Frontal cortex (tissue), 4 donors: ENCODE results near the gene MBD2. TPM values are rescaled to one million over a fixed set of nuclear protein-coding genes. Genes with fewer than 3 reads are reported as not detected.
"Not testable (repeated sequence)": the region's sequence is repeated elsewhere in the genome, so short reads cannot be mapped to it uniquely, and the experiment has no call there.

Experiments
- DNase-seq, 2 donors: peaks; one replicate each; pipeline ENCODE4 v3.0.0; 2012; ENCODE audit warnings: low spot score in 2 of 2
- FAIRE-seq: peaks from 2 replicates; lab custom pipeline; 2012; peaks lifted over from hg19 to GRCh38; lab: Jason Lieb, UNC
- total RNA-seq: library from RNA; depleted of rRNA; stranded (reverse); fragments of >200 nt; gene quantifications from one replicate; pipeline ENCODE4 v1.2.3, GENCODE V29; 2014
- donor health status: control.
- donor health status: control.
- donor health status: control.

Gene MBD2
- total RNA-seq, 1 donor from 2014 or later, result 18.3 TPM

DNA sequence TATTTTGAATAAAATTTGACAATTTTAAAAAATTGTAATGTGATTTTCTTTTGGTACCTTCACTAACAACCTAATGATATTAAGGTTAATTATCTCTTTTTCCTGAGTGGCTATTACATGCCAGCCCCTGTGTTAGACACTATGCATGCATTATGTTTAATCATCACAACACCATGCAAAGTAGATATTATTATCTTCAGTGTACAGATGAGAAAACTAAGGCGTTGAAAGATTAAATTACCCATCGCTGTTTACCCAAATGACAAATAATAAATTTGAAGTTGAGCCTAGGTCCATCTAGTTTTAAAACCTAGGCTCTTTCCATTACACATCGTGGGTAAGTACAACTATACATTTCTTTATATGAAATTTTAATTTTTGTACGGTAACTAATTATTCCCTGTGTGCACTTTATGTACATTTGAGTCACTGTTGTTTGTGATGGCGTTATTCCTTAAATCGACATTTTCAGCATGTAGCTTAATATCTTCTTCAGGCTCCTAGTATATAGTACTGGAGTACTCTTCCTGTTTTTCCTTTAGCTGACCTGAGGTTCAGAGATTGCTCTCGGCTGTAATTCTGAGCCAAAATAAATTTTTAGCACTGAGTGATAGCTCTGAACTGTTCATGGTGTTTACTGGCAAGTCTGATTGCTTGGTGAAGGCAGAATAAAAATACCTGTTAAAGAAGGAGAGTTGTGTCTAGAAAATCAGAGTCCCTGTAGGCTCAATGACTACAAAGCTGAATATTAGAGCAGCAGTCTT, 13.9 kb upstream of the MBD2 start:
- FAIRE-seq, result no peak
- no peak for DNase-seq

DNA sequence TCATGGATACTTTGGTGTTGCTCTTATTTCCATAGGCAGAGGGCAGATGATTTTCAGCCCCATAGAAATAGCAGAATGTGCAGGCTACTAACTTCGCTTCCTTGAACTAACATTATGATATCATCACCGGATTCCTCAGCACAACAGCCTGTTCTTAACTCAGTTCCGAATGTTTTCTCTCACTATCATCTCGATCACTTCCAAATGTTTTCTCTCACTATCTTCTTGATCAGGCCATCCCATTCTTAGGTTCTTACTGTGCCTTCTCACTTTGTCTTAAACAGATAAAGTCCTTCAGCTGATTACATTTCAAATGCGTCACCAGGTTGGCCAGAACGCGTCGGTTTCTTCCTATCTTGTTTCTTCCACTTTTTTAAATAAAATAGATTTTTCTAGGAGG, 11.4 kb upstream of the MBD2 start:
- FAIRE-seq (no peak), DNase-seq (no peak)

DNA sequence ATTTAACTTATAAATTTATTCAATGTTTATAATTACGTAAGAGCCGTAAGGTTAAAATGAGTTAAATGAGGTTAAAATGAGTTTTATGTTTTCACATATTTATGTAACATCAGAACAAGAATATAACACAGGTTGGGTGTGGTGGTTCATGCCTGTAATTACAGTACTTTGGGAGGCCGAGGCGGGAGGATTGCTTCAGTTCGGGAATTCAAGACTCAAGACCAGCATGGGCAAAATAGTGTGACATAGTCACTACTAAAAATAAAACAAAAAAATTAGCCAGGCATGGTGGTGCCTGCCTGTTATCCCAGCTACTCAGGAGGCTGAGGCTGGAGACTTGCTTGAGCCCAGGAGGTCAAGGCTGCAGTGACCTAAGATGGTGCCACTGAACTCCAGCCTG, 9.3 kb upstream of the MBD2 start:
- no peak for FAIRE-seq
- DNase-seq, result no peak

DNA sequence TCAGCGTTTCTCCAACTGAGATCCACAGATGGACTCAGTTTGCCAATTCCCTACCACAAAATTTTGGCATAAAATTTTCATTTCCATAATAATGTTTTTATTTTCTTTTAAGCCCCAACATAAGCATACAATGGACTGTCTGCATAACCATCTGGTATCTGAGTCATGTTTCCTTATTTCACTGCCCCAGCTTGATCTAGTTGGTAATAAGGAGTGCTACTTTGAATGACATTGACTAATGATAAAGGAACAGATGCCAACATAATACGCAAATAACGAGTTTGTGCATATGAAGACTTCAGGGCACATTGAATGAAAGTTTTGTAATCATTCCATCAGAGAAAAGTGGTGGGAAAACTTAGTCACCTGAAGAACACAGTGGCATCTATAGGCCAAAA, 8.8 kb upstream of the MBD2 start:
- FAIRE-seq (no peak), DNase-seq (no peak)

DNA sequence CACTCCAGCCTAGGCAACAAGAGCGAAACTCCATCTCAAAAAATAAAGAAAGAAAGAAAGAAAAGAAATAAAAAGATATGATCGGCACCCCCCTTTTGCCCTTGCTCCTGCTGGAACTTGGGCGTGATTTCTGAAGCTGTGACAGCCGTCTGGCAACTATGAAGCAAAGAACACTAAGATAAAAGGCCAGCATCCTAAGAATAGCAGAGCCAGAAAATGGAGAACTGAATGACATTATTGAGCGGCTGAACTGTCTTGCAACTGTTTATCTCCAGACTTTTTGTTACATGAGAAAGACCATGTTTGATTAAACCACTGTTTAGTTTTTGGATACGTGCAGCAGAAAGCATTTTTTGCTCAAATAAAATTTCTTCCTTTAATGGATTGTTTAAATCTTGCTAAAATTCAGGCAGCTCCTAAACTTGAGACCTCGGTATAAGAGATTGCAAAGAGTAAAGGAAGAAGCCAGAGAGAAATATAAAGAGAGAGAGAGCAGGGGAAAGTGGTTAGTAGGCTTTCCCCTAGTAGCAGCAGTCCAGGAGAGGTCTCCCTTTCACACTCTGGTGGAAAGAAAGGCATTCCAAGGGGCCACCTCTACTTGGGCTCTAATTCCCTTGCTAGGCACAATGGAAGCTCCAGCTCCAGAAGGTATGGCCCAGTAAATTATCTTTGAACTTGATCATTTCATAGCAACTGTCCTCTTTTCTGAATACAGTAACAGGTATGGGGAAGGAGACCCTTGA, 8.2 kb upstream of the MBD2 start:
- DNase-seq, result no peak
- FAIRE-seq, result no peak

DNA sequence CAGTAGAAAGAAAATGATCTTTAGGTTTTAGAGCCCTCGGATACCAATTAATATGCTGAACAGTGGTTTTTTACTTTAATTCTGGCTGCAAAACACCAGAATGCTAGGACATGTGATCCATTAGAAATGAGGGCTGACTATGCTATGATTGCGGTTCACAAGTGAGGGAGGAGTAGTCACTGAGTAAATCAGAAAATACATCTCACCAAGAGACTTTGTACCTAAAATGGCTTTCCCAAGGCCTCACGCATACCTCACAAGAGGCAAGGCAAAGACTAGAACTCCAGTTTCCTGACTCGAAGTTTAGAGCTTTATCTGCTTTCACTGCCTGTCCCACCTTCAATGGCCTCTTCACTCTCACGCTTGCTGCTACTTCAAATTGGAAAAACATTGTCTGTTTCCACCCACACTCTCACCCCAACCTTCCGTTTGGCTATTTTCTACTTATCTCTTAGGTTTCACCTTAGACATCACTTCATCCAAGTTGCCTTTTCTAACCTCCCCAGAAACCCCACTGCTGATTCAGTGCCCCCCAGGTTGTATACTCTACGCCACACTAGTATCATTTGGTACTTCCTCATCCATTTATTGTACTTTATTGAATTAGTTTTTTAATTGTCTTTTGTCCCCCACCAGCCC, 5.1 kb upstream of the MBD2 start:
- no peak for FAIRE-seq
- DNase-seq, result no peak

DNA sequence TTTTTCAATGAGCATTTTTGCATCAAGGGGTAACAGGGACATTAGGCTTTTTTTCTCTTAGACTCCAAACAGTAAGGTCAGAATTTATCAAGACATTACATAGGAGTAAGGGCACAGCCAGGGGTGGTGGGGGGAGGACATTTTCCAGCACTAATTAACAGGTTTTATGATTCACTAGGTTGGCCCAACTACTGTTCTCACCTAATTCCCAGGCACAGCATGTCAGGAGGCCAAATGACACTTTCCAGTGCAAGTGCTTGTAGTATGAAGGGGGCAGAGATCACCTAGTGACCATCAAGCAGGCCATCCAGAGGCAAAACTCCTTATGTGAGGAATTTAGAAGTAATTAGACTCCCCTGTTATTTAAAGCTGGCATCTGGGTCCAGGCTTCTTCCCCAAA, 3.9 kb upstream of the MBD2 start:
- FAIRE-seq (no peak), DNase-seq (no peak)

DNA sequence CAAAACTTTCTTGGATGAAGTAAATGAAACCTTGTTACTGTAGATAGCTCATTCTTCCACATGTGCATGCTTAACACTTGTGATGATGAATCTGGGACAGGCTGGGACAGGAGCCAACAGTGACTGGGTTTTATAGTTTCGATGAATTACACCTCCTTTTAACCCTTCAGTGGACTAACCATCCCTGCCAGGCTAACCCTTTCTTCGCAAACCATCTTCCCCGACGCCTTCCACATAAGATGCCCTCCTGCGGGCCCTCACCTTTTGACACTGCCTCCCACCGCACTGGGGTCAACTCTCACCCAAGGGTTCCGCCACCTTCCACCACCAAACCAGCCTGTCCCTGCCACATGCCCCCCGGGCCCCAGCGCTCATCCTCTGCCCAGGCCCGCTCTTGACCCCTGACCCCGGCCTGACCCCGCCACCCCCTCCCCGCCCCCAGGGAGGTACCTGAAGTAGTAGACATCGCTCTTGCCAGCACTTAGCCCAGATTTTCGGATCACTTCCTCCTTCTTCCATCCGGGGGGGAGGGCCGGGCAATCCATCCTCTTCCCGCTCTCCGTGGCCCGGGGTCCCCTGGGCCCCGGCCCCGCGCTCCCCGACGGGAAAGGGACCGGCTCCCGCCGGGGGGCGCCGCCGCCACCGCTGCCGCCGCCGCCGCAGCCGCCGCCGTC, 764 bp downstream of the MBD2 start:
- DNase-seq (peak in 1 of 2 donors; percentile 22), FAIRE-seq (no peak)

DNA sequence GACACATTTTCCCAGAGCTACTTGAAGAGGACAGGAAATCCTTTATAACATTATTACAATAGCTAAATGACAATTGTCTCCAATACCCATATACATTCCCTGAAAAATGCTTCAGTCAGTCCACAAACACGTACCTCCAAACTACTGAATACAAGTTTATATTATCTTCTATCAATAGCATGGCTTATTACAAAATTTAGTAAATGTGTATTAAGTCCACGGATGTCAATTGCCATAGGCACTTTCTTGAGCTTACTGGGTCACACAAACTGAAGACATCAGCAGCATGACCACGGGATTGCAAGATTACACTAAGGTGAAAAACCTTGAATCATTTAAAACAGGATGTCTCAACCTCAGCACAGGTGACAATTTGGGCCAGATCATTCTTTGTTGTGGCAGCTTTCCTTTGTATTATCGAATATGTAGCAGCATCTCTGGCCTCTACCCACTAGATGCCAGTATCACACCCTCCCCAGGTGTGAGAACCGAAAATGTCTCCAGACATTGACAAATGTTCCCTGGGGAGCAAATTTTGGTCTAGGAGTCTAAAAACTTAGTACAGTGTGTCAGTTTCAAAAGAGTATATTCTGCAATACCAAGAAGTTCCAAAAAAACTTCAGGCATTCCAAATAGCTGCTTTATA, 1.4 kb downstream of the MBD2 start:
- no peak for FAIRE-seq

DNA sequence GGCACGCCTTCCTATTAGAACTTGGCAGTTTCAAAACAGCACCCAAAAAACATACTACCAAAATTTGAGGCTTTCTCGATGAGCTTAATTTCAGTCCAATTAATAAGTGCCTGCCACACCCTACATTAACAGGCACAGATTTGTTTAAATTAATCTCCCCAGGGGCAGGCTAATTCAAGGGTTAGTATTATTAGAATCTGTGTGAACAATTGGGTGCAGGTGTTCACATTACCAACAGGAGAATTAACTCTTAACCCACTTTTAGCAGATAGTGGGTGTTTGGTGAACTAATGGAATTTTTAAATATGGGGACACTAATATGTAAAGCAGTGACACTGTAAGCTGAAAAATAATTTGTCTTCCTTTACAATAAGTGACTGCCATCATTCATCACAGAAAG, 4.1 kb downstream of the MBD2 start:
- FAIRE-seq (no peak), DNase-seq (no peak)

More for the DNA sequence above, 1.4 kb downstream of the MBD2 start:
- DNase-seq, result no peak

DNA sequence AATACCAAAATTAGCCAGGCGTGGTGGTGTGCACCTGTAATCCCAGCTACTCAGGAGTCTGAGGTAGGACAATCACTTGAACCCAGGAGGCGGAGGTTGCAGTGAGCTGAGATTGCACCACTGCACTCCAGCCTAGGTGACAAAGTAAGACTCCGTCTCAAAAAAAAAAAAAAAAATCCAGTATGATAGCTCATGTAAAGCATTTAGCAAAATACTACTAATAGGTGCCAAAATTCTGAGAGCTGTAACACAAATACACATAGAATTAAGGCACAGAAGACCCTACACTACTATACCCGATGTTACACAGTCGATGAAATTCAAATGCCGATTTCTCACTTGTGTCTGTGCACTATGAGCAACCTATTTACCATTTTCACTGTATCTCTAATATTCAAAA, 5.7 kb downstream of the MBD2 start:
- FAIRE-seq, DNase-seq: not testable (repeated sequence)

DNA sequence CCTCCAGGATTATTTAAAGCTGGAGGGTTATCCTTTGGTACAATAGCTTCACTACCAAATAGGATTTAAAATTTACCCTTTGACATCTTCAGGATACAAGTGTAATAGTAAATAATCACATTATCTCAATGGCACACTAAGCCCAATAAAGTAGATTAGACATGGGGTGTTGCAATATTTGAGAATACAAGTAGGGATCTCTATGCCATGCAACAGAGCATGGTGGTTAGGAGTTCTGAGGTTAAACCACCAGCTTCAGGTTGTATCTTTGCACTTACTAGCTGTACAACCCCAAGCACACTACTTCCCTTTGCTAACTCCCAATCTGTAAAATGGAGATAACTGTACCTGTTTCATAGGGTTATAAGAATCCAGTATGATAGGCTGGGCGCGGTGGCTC, 6.2 kb downstream of the MBD2 start:
- DNase-seq, result no peak
- FAIRE-seq, result no peak

DNA sequence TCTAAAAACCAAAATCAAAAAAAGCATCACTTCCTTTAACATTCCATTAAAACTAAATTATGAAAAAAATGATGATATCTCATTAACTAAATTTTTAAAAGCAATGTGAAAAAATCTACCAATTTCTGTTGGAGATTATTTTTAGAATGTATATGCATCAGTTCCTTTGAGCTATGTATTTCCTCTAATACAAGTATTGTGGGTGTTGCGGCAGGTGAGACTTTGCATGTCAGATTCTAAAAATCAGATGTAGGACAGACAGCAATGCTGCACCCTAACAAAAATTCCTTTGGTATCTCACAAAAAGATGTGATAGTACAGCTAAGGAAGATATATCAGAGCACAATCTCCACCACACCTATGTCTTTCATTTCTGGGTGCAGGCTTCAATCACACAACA, 6.8 kb downstream of the MBD2 start:
- FAIRE-seq, result no peak
- DNase-seq, result no peak

DNA sequence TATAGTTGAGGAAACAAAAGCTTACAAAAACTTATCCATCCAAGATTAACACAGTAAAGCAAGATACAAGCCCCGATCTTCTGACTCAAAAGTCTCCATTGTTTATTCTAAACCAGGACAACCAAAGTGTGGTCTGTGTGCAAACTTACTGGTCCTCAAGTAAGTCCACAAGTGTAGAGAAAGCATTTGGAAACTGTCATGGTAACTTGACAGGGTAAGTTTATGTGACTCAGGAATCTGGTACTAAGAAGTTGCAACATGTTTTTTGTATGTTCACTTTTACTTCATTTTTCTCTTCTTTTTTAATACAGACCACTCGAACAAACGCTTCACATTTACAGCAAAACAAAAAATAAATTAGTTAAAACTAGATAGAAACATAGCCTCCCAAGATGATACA, 9.4 kb downstream of the MBD2 start:
- DNase-seq (no peak), FAIRE-seq (no peak)

DNA sequence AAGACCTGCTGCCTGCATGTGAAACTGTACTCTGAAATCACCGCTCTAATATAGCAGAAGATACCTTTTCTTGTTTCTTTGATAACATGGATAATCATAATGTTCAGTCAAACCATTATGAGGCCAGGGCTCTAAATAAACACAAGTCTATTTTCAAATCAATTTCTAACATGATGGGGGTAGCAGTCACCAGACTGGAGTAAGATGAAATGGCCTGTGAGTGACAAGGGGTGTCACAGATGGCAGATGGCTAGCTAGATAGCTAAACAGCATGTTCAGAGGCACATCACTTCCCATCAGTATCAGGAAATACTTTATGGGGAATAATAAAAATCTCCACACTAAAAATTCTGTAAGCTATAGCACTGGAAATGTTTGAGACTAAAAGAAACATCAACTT, 14.0 kb downstream of the MBD2 start:
- no peak for FAIRE-seq

DNA sequence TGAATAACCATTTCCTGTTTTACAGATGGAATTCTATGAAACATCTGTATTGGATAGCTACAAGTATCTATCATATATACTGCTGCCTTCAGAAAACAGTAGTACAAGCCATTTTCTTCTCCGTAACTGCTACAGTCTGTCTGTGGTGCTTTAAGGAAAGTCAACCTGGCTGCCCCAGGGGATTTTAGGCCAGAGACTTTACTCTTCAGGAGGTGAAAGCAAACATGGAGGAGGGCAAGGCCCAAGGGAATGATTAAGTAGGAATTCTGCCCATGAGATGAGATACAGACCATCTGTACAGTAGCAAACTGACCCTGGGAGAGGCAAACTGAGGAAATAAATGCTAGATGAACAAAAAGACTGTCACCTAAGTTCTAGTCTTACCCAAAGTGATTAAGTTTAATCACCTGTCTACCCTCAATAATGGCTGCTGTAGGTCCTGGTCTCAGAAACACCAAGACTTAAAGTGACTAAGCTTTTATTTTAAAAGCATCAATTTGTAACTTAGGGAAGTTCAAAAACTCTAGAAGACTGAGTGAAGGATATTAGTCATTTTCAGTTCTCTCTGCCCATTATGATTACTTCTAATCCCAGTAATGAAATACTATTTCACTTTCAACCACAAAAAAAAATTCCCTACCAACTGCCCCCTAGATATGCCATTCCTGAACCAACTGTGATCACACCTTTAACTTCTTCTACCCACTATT, 14.8 kb downstream of the MBD2 start:
- FAIRE-seq (no peak), DNase-seq (no peak)

More for the DNA sequence above, 14.0 kb downstream of the MBD2 start:
- DNase-seq, result no peak

DNA sequence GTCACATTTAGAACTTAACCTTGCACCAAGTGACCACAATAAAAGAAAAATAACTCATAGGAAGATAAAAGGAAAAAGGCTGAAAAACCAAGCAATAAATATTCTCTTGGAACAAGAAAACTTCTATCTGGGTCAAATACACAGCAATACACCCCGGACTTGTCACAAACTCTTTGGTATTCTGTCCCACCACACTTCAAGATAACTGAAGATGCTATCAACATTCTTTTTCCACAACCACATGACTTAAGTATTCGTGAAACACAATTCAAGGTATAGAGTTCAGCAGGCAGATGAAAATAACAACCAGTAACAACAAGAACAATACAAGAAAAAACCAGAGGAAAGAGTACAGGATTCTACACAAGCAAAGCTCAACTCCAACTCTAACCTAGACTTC, 18.0 kb downstream of the MBD2 start:
- FAIRE-seq, result no peak
- DNase-seq, result no peak

DNA sequence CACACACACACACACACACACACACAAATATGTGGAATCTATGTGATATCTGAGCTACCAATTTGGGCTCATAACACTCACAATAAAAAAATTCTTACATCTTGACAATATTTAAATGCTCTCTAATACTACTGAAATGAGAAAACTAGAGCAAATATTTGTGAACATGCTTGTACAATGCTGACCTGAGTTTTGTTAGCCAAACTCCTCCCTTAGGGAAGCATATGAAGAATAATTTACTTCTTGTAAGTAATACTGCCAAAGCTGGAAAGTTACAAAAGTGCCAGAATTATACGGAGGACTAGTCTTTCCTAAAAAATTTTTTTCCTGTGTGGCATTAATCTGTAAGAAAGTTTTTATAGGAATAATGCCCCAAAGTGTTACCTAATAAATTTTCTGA, 18.5 kb downstream of the MBD2 start:
- no peak for FAIRE-seq
- no peak for DNase-seq

DNA sequence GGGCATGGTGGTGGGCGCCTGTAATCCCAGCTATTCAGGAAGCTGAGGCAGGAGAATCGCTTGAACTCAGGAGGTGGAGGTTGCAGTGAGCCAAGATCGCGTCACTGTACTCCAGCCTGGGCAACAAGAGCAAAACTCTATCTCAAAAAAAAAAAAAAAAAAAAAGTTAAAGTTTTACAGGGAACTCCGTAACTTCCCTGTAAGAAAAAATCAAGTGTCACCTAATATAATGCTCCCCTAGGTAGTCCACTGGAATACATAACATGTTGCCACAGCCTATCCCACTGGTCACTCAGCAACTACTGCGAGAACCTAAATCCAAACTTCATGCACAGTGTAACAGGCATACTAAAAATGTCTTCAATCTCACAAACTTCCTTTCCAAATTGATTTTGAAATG, 19.0 kb downstream of the MBD2 start:
- FAIRE-seq, DNase-seq: not testable (repeated sequence)
